ENCODE measurements around the gene ZNF41.

GRCh38 chrX:47523297-47523696 is 40.3 kb upstream of the ZNF41 start:
- peak; percentile 69 to 88 (median 80) for TF ChIP-seq CTCF (IDR thresholded peaks at IDR 0.05)
- peak in 1 of 2 donors; percentile 14 for TF ChIP-seq POLR2A (IDR thresholded peaks at IDR 0.05)
